ENCODE results near the gene UBN1. TPM values are rescaled to one million over a fixed set of nuclear protein-coding genes. Genes with fewer than 3 reads are reported as not detected.

UBN1 gene
- total and polyA plus RNA-seq, 4 donors: 7.3 to 19.7 (median 14.2) TPM

GRCh38 chr16:4918781-4919251, 71.5 kb downstream of the UBN1 start:
- no peak overlapping the region for H3K9ac ChIP-seq (ENCODE audit: low read depth in 1 of 2, low read length in 2 of 2)
- WGBS: 75% methylated on average over 13 of the region's 13 CpGs
- peaks cover under 1 to 4% (median 1%) of the 10 kb centered on the region in 4 donors for H3K4me1 ChIP-seq (ENCODE audit: control insufficient read depth in 4 of 4, insufficient read depth in 4 of 4, low read length in 3 of 4)
- H3K9me3 ChIP-seq (ENCODE audit: control insufficient read depth in 4 of 4, low read length in 3 of 4): no peaks in the 10 kb centered on the region
- no peak overlapping the region for H3K27ac ChIP-seq (ENCODE audit: low read depth in 1 of 2, low read length in 2 of 2)
- no peak overlapping the region for H3K4me3 ChIP-seq (ENCODE audit: low read depth in 1 of 3, low read length in 3 of 3)
- no peaks in the 10 kb centered on the region for H3K27me3 ChIP-seq (ENCODE audit: control insufficient read depth in 4 of 4, insufficient read depth in 4 of 4, low read length in 3 of 4)
- no peak for DNase-seq (ENCODE audit: low spot score)
- H3K36me3 ChIP-seq (ENCODE audit: control insufficient read depth in 4 of 4, insufficient read depth in 3 of 4, low read depth in 1 of 4, low read length in 3 of 4): peaks cover 0 to 3% (median 0%) of the 10 kb centered on the region in 4 donors
- no peak for TF ChIP-seq EGR1 (IDR thresholded peaks at IDR 0.05; ENCODE audit: low read depth in 2 of 2)
- no peak for TF ChIP-seq GABPA (IDR thresholded peaks at IDR 0.05 in 1 of 2, conservative IDR thresholded peaks at IDR 0.05 in 1 of 2)
- TF ChIP-seq JUND (IDR thresholded peaks at IDR 0.05): no peak
- TF ChIP-seq RAD21 (IDR thresholded peaks at IDR 0.05): no peak
- TF ChIP-seq NR2F2 (IDR thresholded peaks at IDR 0.05): no peak
- TF ChIP-seq MAX (IDR thresholded peaks at IDR 0.05): no peak
- no peak for TF ChIP-seq HNF4G (IDR thresholded peaks at IDR 0.05)
- no peak for TF ChIP-seq FOXA1 (IDR thresholded peaks at IDR 0.05)
- TF ChIP-seq CTCF (IDR thresholded peaks at IDR 0.05; ENCODE audit: low read depth, low read length, missing input control): no peak
- TF ChIP-seq HNF4A (conservative IDR thresholded peaks at IDR 0.05): no peak
- no peak for TF ChIP-seq ATF3 (IDR thresholded peaks at IDR 0.05)
- no peak for TF ChIP-seq ZBTB33 (IDR thresholded peaks at IDR 0.05)
- TF ChIP-seq REST (IDR thresholded peaks at IDR 0.05): no peak
- no peak for TF ChIP-seq TAF1 (conservative IDR thresholded peaks at IDR 0.05)
- no peak for TF ChIP-seq RXRA (IDR thresholded peaks at IDR 0.05)
- TF ChIP-seq SP1 (IDR thresholded peaks at IDR 0.05): no peak

- no peaks in the 10 kb centered on the region for H3K27me3 ChIP-seq (ENCODE audit: control insufficient read depth in 4 of 4, insufficient read depth in 4 of 4, low read length in 3 of 4)
- DNase-seq (ENCODE audit: low spot score): no peak
- WGBS: 90% methylated on average over 5 of the region's 5 CpGs
These were observed 73.5 kb downstream of the UBN1 start for GRCh38 chr16:4920826-4921225.

More at GRCh38 chr16:4920826-4921225, 73.5 kb downstream of the UBN1 start:
- Histone ChIP-seq H3K9me3 (ENCODE audit: control insufficient read depth in 4 of 4, low read length in 3 of 4) (no peaks in the 10 kb centered on the region), H3K27ac (ENCODE audit: low read depth in 1 of 2, low read length in 2 of 2) (no peak overlapping the region), H3K4me3 (ENCODE audit: low read depth in 1 of 3, low read length in 3 of 3) (no peak overlapping the region), H3K4me1 (ENCODE audit: control insufficient read depth in 4 of 4, insufficient read depth in 4 of 4, low read length in 3 of 4) (peaks cover 4 to 18% (median 14%) of the 10 kb centered on the region in 4 donors), H3K9ac (ENCODE audit: low read depth in 1 of 2, low read length in 2 of 2) (no peak overlapping the region), H3K36me3 (ENCODE audit: control insufficient read depth in 4 of 4, insufficient read depth in 3 of 4, low read depth in 1 of 4, low read length in 3 of 4) (peaks cover 0 to 3% (median 0%) of the 10 kb centered on the region in 4 donors)
- TF ChIP-seq GABPA (IDR thresholded peaks at IDR 0.05 in 1 of 2, conservative IDR thresholded peaks at IDR 0.05 in 1 of 2) (no peak), EGR1 (IDR thresholded peaks at IDR 0.05; ENCODE audit: low read depth in 2 of 2) (no peak), HNF4G (IDR thresholded peaks at IDR 0.05) (no peak)

Data from liver (tissue), 9 donors.